ENCODE results near the gene CCDC159.

The CCDC159 gene

GRCh38 chr19:11346104-11346940 lies at the start of gene CCDC159, which contains the start of gene TMEM205 (continued):
- peak; percentile 40; the same call in 1 of the 2 replicates for TF ChIP-seq ZFP69B (tag by site-specific recombination; IDR thresholded peaks at IDR 0.05)
- no peak for TF ChIP-seq ZSCAN5A (tag by site-specific recombination; IDR thresholded peaks at IDR 0.05)
- no peak for TF ChIP-seq ZNF785 (tag by site-specific recombination; IDR thresholded peaks at IDR 0.05)
- TF ChIP-seq ZNF449 (tag by site-specific recombination; IDR thresholded peaks at IDR 0.05) = no peak
- TF ChIP-seq ZFP37 (tag by site-specific recombination; IDR thresholded peaks at IDR 0.05) = no peak
- TF ChIP-seq ZNF10 (tag by site-specific recombination; IDR thresholded peaks at IDR 0.05) = no peak
- TF ChIP-seq KLF8 (tag by site-specific recombination; IDR thresholded peaks at IDR 0.05) = peak; percentile 88
- peak; percentile 65 for TF ChIP-seq GLIS1 (tag by site-specific recombination; IDR thresholded peaks at IDR 0.05)
- TF ChIP-seq ZNF155 (tag by site-specific recombination; IDR thresholded peaks at IDR 0.05) = no peak
- TF ChIP-seq ZNF394 (tag by site-specific recombination; IDR thresholded peaks at IDR 0.05; ENCODE audit: borderline replicate concordance) = no peak; the same call in 1 of the 2 replicates
- no peak for TF ChIP-seq REPIN1 (tag by site-specific recombination; IDR thresholded peaks at IDR 0.05; ENCODE audit: low read depth)
- no peak for TF ChIP-seq ZNF175 (tag by site-specific recombination; IDR thresholded peaks at IDR 0.05)
- no peak for TF ChIP-seq ZNF266 (tag by site-specific recombination; IDR thresholded peaks at IDR 0.05; ENCODE audit: low read depth)
- TF ChIP-seq ZNF248 (tag by site-specific recombination; IDR thresholded peaks at IDR 0.05) = no peak
- no peak for TF ChIP-seq ZNF777 (tag by site-specific recombination; IDR thresholded peaks at IDR 0.05; ENCODE audit: borderline replicate concordance)
- no peak for TF ChIP-seq ZNF830 (tag by site-specific recombination; IDR thresholded peaks at IDR 0.05; ENCODE audit: low read depth)
- peak; percentile 88 for TF ChIP-seq CTCF (tag by site-specific recombination; IDR thresholded peaks at IDR 0.05)
- TF ChIP-seq ZNF664 (tag by site-specific recombination; IDR thresholded peaks at IDR 0.05) = no peak
- TF ChIP-seq ZNF596 (tag by site-specific recombination; IDR thresholded peaks at IDR 0.05) = no peak
- TF ChIP-seq ZNF26 (tag by site-specific recombination; IDR thresholded peaks at IDR 0.05) = no peak
- TF ChIP-seq ZNF302 (tag by site-specific recombination; IDR thresholded peaks at IDR 0.05; ENCODE audit: low read depth) = no peak
- no peak for TF ChIP-seq FEZF1 (tag by site-specific recombination; IDR thresholded peaks at IDR 0.05)
- TF ChIP-seq PRDM2 (tag by site-specific recombination; IDR thresholded peaks at IDR 0.05; ENCODE audit: borderline replicate concordance) = no peak
- TF ChIP-seq ZNF561 (tag by site-specific recombination; IDR thresholded peaks at IDR 0.05; ENCODE audit: borderline replicate concordance) = no peak
- no peak for TF ChIP-seq ZNF571 (tag by site-specific recombination; IDR thresholded peaks at IDR 0.05)
- no peak for TF ChIP-seq ZNF138 (tag by site-specific recombination; IDR thresholded peaks at IDR 0.05; ENCODE audit: borderline replicate concordance)
- peak; percentile 95 for TF ChIP-seq KLF10 (tag by site-specific recombination; IDR thresholded peaks at IDR 0.05)
- no peak for TF ChIP-seq ZNF366 (tag by site-specific recombination; conservative IDR thresholded peaks at IDR 0.05)
- TF ChIP-seq ZNF707 (tag by site-specific recombination; IDR thresholded peaks at IDR 0.05) = no peak
